ENCODE data around the gene NEDD4L. TPM values are rescaled to one million over a fixed set of nuclear protein-coding genes. Genes with fewer than 3 reads are reported as not detected.
A peak's percentile ranks its signal among the peaks of the same experiment; 100 is the strongest.

NEDD4L gene
- total RNA-seq, 1 donor from 2014 or later: 93.9 TPM

GRCh38 chr18:58207520-58208152 lies 163.6 kb downstream of the NEDD4L start:
- Histone ChIP-seq H4K20me1 (ENCODE audit: insufficient read depth, low read length) (no peaks in the 10 kb centered on the region), H3K9me3 (ENCODE audit: insufficient read depth, low read depth, low read length) (no peaks in the 10 kb centered on the region), H3K36me3 (ENCODE audit: insufficient read depth, low read length) (no peaks in the 10 kb centered on the region), H3K9ac (ENCODE audit: low read length) (no peak overlapping the region), H2AFZ (ENCODE audit: low read depth, low read length) (no peak overlapping the region), H3K4me2 (ENCODE audit: low read length) (peak overlapping the region; percentile 42), H3K79me2 (ENCODE audit: insufficient read depth, low read length) (no peaks in the 10 kb centered on the region), H3K4me3 (ENCODE audit: insufficient read depth, low read depth, low read length) (no peak overlapping the region), H3K27ac (ENCODE audit: low read depth, low read length) (no peak overlapping the region), H3K4me1 (ENCODE audit: insufficient read depth, low read length) (peaks cover 18% of the 10 kb centered on the region), H3K27me3 (ENCODE audit: insufficient read depth, low read length) (no peaks in the 10 kb centered on the region)
- Mint-ChIP-seq H3K27me3 (ENCODE audit: low read depth, unreplicated experiment) (no peaks in the 10 kb centered on the region), H3K4me1 (ENCODE audit: low read depth, unreplicated experiment) (peaks cover 45% of the 10 kb centered on the region), H3K36me3 (ENCODE audit: low read depth, unreplicated experiment) (no peaks in the 10 kb centered on the region), H3K9me3 (ENCODE audit: unreplicated experiment) (no peaks in the 10 kb centered on the region), H3K4me3 (ENCODE audit: unreplicated experiment) (no peak overlapping the region), H3K27ac (ENCODE audit: unreplicated experiment) (no peak overlapping the region)
- FAIRE-seq: no peak
- TF ChIP-seq EZH2 (IDR thresholded peaks at IDR 0.05; ENCODE audit: insufficient read depth, low read length): no peak
- TF ChIP-seq CTCF (IDR thresholded peaks at IDR 0.05; ENCODE audit: insufficient read depth, low read depth, low read length): no peak
- no peak for DNase-seq (ENCODE audit: low read depth)

DNA sequence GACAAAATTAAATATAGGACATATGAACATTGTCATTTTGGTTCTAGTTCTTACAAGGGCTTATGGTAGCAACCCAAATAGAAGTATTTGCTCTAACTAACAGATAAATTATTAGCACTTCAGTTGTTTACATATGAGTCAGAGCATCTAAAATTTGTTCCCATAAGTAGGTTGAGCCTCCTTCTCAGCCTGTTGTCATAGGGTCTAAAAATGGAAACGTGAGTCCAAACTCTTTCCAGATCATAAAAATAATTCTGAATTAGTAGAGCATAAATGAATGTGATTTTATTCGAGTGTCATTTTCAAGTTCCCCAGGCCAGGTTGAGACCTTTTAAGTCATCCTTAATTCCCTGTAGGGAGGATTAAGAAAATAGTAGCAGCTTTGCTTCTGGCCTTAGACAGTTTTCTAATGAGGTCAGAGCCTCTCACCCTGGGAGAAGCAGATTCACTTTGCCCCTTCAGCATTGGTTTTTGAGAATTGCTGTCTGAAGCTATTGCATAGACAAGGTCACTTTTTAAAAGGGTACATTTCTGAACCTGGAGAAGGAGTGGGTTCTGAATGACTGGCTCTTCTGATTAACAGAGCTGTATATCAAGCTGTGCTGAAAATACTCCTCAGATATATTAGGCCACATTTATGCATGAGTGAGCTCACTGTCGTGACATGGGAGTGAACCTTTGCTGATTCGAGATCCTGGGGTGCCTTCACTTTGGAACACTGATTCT lies 164.3 kb downstream of the NEDD4L start:
- Histone ChIP-seq H3K4me1 (ENCODE audit: insufficient read depth, low read length) (peaks cover 23% of the 10 kb centered on the region), H3K9ac (ENCODE audit: low read length) (peak overlapping the region; percentile 15), H2AFZ (ENCODE audit: low read depth, low read length) (no peak overlapping the region), H3K27ac (ENCODE audit: low read depth, low read length) (peak overlapping the region; percentile 14), H3K36me3 (ENCODE audit: insufficient read depth, low read length) (no peaks in the 10 kb centered on the region), H3K4me2 (ENCODE audit: low read length) (peak overlapping the region; percentile 42), H3K9me3 (ENCODE audit: insufficient read depth, low read depth, low read length) (no peaks in the 10 kb centered on the region), H3K27me3 (ENCODE audit: insufficient read depth, low read length) (no peaks in the 10 kb centered on the region), H3K4me3 (ENCODE audit: insufficient read depth, low read depth, low read length) (no peak overlapping the region), H3K79me2 (ENCODE audit: insufficient read depth, low read length) (no peaks in the 10 kb centered on the region), H4K20me1 (ENCODE audit: insufficient read depth, low read length) (no peaks in the 10 kb centered on the region)
- TF ChIP-seq CTCF (IDR thresholded peaks at IDR 0.05; ENCODE audit: insufficient read depth, low read depth, low read length) (no peak), EZH2 (IDR thresholded peaks at IDR 0.05; ENCODE audit: insufficient read depth, low read length) (no peak)
- DNase-seq (ENCODE audit: low read depth): peak; percentile 37
- peak overlapping the region; percentile 73 for H3K27ac Mint-ChIP-seq (ENCODE audit: unreplicated experiment)
- H3K36me3 Mint-ChIP-seq (ENCODE audit: low read depth, unreplicated experiment): no peaks in the 10 kb centered on the region
- no peak overlapping the region for H3K4me3 Mint-ChIP-seq (ENCODE audit: unreplicated experiment)
- no peaks in the 10 kb centered on the region for H3K27me3 Mint-ChIP-seq (ENCODE audit: low read depth, unreplicated experiment)
- H3K9me3 Mint-ChIP-seq (ENCODE audit: unreplicated experiment): no peaks in the 10 kb centered on the region
- peaks cover 51% of the 10 kb centered on the region for H3K4me1 Mint-ChIP-seq (ENCODE audit: low read depth, unreplicated experiment)
- FAIRE-seq: no peak

- H3K9ac ChIP-seq (ENCODE audit: low read length): no peak overlapping the region
- Mint-ChIP-seq H3K27ac (ENCODE audit: unreplicated experiment) (peak overlapping the region; percentile 59), H3K4me1 (ENCODE audit: low read depth, unreplicated experiment) (peaks cover 61% of the 10 kb centered on the region), H3K9me3 (ENCODE audit: unreplicated experiment) (no peaks in the 10 kb centered on the region), H3K36me3 (ENCODE audit: low read depth, unreplicated experiment) (no peaks in the 10 kb centered on the region), H3K4me3 (ENCODE audit: unreplicated experiment) (no peak overlapping the region), H3K27me3 (ENCODE audit: low read depth, unreplicated experiment) (no peaks in the 10 kb centered on the region)
- no peak overlapping the region for H3K4me3 ChIP-seq (ENCODE audit: insufficient read depth, low read depth, low read length)
- TF ChIP-seq CTCF (IDR thresholded peaks at IDR 0.05; ENCODE audit: insufficient read depth, low read depth, low read length): no peak
- no peak for TF ChIP-seq EZH2 (IDR thresholded peaks at IDR 0.05; ENCODE audit: insufficient read depth, low read length)
- peak; percentile 46 for DNase-seq (ENCODE audit: low read depth)
- H3K27me3 ChIP-seq (ENCODE audit: insufficient read depth, low read length): no peaks in the 10 kb centered on the region
- no peaks in the 10 kb centered on the region for H4K20me1 ChIP-seq (ENCODE audit: insufficient read depth, low read length)
- H3K9me3 ChIP-seq (ENCODE audit: insufficient read depth, low read depth, low read length): no peaks in the 10 kb centered on the region
- H3K4me2 ChIP-seq (ENCODE audit: low read length): peak overlapping the region; percentile 29
- no peak overlapping the region for H3K27ac ChIP-seq (ENCODE audit: low read depth, low read length)
- H2AFZ ChIP-seq (ENCODE audit: low read depth, low read length): no peak overlapping the region
- H3K4me1 ChIP-seq (ENCODE audit: insufficient read depth, low read length): peaks cover 31% of the 10 kb centered on the region
- H3K36me3 ChIP-seq (ENCODE audit: insufficient read depth, low read length): no peaks in the 10 kb centered on the region
- no peaks in the 10 kb centered on the region for H3K79me2 ChIP-seq (ENCODE audit: insufficient read depth, low read length)
- peak; percentile 55 for FAIRE-seq
Measured at GRCh38 chr18:58209326-58209725, 165.3 kb downstream of the NEDD4L start.
